ENCODE results near the gene RBAK.

DNA sequence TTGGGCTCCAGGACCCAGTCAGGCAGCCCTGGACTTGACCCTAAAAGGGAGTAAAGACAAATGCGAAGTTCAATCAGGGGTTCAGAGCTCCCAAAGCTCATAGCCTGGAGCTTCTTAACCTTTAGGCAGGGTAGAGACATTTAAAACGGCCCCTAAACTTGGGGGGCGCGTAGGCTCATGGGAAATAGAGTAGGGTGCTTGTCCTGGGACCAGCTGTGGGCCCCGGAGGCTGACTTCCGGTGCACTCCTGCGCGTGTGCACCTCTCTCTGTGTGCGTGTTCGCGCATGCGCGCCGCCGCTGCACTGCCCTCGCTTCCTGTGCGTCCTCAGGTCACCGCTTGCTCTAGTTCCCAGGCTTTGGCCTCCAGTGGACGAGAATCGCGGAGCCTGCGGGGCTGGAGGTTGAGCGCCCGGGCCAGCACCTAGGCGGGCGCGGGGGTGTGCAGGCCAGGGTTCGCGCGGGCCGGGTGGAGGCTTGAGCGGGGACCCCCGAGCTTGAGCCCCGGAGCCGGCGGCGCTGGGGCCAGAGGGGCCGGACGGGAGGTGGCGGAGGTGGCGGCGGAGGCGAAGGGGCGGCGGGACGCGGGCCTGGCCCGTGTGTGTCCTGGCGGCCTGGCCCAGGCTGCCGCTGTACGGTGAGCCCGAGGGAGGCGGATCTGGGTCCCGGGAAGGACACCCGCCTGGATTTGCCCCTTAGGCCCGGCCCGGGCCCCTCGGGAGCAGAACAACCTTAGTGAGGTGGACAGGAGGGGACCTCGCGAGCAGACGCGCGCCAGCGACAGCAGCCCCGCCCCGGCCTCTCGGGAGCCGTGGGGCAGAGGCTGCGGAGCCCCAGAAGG, at the start of gene RBAK:
- TF ChIP-seq EZH2 (IDR thresholded peaks at IDR 0.05) (no peak), FOXP2 (optimal IDR thresholded peaks at IDR 0.05; ENCODE audit: control extremely low read depth, extremely low read length, insufficient read depth) (no peak)

Data from SK-N-MC (cell line).